SK-N-SH treated with all-trans-retinoic acid at 6 μM for 48 hours (cell line): Measurements from ENCODE around the gene NEDD1.

Experiments used
- CSDC2 ChIP-seq: fragments of 250-450 bp; sonication (Bioruptor Pico); IDR thresholded peaks from 2 replicates; pipeline ENCODE4 v1.5.0; 2020; ENCODE audit warnings: mild to moderate bottlenecking, moderate library complexity
- ESRRG ChIP-seq: fragments of 250-450 bp; sonication (Bioruptor Pico); IDR thresholded peaks from 2 replicates; pipeline ENCODE4 v1.6.1; 2021; ENCODE audit warnings: mild to moderate bottlenecking
- ISL1 ChIP-seq: fragments of 250-450 bp; sonication (Bioruptor Pico); IDR thresholded peaks from 2 replicates; pipeline ENCODE4 v2.1.2; 2022; ENCODE audit warnings: mild to moderate bottlenecking, moderate library complexity
- PATZ1 ChIP-seq: fragments of 250-450 bp; sonication (Bioruptor Pico); IDR thresholded peaks from 2 replicates; pipeline ENCODE4 v1.8.0; 2020; ENCODE audit warnings: mild to moderate bottlenecking, moderate library complexity, borderline replicate concordance
- RARB ChIP-seq: fragments of 250-450 bp; sonication (Bioruptor Pico); IDR thresholded peaks from 2 replicates; pipeline ENCODE4 v1.8.0; 2021; ENCODE audit warnings: mild to moderate bottlenecking, moderate library complexity
- SNAI2 ChIP-seq: fragments of 250-450 bp; sonication (Bioruptor Pico); IDR thresholded peaks from 2 replicates; pipeline ENCODE4 v1.5.0; 2020; ENCODE audit warnings: mild to moderate bottlenecking, moderate library complexity
- TCF4 ChIP-seq: fragments of 250-450 bp; sonication (Bioruptor Pico); IDR thresholded peaks from 2 replicates; pipeline ENCODE4 v1.8.0; 2021; ENCODE audit warnings: mild to moderate bottlenecking, moderate library complexity, borderline replicate concordance
- ZC3H10 ChIP-seq: fragments of 250-450 bp; sonication (Bioruptor Pico); IDR thresholded peaks from 2 replicates; pipeline ENCODE4 v1.5.1; 2021; ENCODE audit warnings: mild to moderate bottlenecking, moderate library complexity
- ZFP30 ChIP-seq: fragments of 450-650 bp; formaldehyde crosslinking; IDR thresholded peaks from 2 replicates; pipeline ENCODE4 v1.5.0; 2022; ENCODE audit warnings: mild to moderate bottlenecking, moderate library complexity
- ZNF70 ChIP-seq: fragments of 450-650 bp; formaldehyde crosslinking; IDR thresholded peaks from 2 replicates; pipeline ENCODE4 v1.5.0; 2020; ENCODE audit warnings: mild to moderate bottlenecking, moderate library complexity

- no peak for TF ChIP-seq TCF4
- no peak for TF ChIP-seq PATZ1 (CRISPR knock-in tag)
- TF ChIP-seq ZFP30 (CRISPR knock-in tag) = no peak
- no peak for TF ChIP-seq ESRRG
- no peak for TF ChIP-seq ZC3H10
- TF ChIP-seq ISL1 (CRISPR knock-in tag) = no peak
- TF ChIP-seq RARB (CRISPR knock-in tag) = no peak
- no peak for TF ChIP-seq SNAI2 (CRISPR knock-in tag)
- no peak for TF ChIP-seq CSDC2
- TF ChIP-seq ZNF70 (CRISPR knock-in tag) = no peak
These were observed 5.9 kb upstream of the NEDD1 start for GRCh38 chr12:96901175-96901574.
